Ishikawa (cell line): ENCODE data around the gene ALPG.

ENCODE experiments used
- CEBPB ChIP-seq: IDR thresholded peaks from 2 replicates; pipeline ENCODE4 v1.6.1; 2012
- CREB1 ChIP-seq: IDR thresholded peaks from 2 replicates; pipeline ENCODE4 v1.6.1; 2012; ENCODE audit warnings: low read depth
- EGR1 ChIP-seq: IDR thresholded peaks from 2 replicates; pipeline ENCODE4 v1.6.1; 2012
- EP300 ChIP-seq: IDR thresholded peaks from 2 replicates; pipeline ENCODE4 v1.6.1; 2012; ENCODE audit warnings: borderline replicate concordance
- FOXM1 ChIP-seq: IDR thresholded peaks from 2 replicates; pipeline ENCODE4 v1.6.1; 2012; ENCODE audit warnings: low read depth, borderline replicate concordance
- NFIC ChIP-seq: IDR thresholded peaks from 2 replicates; pipeline ENCODE4 v1.6.1; 2012
- RAD21 ChIP-seq: IDR thresholded peaks from 2 replicates; pipeline ENCODE4 v1.6.1; 2012; ENCODE audit warnings: low read depth
- TAF1 ChIP-seq: IDR thresholded peaks from 2 replicates; pipeline ENCODE4 v1.6.1; 2012; ENCODE audit warnings: low read depth, mild to moderate bottlenecking
- TCF12 ChIP-seq: IDR thresholded peaks from 2 replicates; pipeline ENCODE4 v1.6.1; 2012; ENCODE audit warnings: low read depth
- TEAD4 ChIP-seq: IDR thresholded peaks from 2 replicates; pipeline ENCODE4 v1.6.1; 2012
- YY1 ChIP-seq: IDR thresholded peaks from 2 replicates; pipeline ENCODE4 v1.6.1; 2012; ENCODE audit warnings: low read depth
- ZBTB7A ChIP-seq: IDR thresholded peaks from 2 replicates; pipeline ENCODE4 v1.6.1; 2012; ENCODE audit warnings: low read depth
- TF ChIP-seq, protein P1 (sequence below): IDR thresholded peaks from 2 replicates; pipeline ENCODE4 v1.6.1; 2012
- TF ChIP-seq, protein P2 (sequence below): IDR thresholded peaks from 2 replicates; pipeline ENCODE4 v1.6.1; 2012; ENCODE audit warnings: low read depth, mild to moderate bottlenecking
- TF ChIP-seq, protein P3 (sequence below): IDR thresholded peaks from 2 replicates; pipeline ENCODE4 v1.6.1; 2012

The ALPG gene

DNA sequence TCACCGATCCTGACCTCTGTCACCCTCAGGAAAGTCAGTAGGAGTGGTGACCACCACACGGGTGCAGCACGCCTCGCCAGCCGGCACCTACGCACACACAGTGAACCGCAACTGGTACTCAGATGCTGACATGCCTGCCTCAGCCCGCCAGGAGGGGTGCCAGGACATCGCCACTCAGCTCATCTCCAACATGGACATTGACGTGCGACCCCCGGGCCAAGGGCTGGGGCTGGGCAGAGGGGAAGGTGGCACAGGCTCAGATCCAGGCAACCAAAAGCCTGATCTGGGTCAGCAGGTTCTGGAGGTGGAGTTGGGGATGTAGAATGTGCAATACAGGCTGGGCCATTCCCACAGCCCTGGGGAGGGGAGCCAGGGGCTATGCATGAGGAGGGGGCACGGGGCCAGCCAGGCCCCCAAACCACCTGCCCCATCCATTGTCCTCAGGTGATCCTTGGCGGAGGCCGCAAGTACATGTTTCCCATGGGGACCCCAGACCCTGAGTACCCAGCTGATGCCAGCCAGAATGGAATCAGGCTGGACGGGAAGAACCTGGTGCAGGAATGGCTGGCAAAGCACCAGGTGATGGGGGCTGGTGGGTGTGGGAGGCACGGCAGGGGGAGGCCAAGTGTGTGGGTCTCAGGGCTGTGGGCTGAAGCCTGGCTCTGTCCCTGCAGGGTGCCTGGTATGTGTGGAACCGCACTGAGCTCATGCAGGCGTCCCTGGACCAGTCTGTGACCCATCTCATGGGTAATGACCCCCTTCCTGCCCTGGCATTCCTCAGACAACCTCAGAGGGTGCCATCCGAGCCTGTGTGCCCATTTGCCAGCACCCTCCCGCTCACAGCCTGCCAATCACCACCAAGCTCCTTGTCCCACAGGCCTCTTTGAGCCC is 50.7 kb downstream of the ALPG start:
- no peak for TF ChIP-seq EP300
- no peak for TF ChIP-seq TEAD4
- TF ChIP-seq RAD21 = no peak
- no peak for TF ChIP-seq TAF1
- TF ChIP-seq YY1 = no peak
- TF ChIP-seq, protein P1, sequence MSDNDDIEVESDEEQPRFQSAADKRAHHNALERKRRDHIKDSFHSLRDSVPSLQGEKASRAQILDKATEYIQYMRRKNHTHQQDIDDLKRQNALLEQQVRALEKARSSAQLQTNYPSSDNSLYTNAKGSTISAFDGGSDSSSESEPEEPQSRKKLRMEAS = no peak
- TF ChIP-seq TCF12 = no peak
- TF ChIP-seq, protein P2, sequence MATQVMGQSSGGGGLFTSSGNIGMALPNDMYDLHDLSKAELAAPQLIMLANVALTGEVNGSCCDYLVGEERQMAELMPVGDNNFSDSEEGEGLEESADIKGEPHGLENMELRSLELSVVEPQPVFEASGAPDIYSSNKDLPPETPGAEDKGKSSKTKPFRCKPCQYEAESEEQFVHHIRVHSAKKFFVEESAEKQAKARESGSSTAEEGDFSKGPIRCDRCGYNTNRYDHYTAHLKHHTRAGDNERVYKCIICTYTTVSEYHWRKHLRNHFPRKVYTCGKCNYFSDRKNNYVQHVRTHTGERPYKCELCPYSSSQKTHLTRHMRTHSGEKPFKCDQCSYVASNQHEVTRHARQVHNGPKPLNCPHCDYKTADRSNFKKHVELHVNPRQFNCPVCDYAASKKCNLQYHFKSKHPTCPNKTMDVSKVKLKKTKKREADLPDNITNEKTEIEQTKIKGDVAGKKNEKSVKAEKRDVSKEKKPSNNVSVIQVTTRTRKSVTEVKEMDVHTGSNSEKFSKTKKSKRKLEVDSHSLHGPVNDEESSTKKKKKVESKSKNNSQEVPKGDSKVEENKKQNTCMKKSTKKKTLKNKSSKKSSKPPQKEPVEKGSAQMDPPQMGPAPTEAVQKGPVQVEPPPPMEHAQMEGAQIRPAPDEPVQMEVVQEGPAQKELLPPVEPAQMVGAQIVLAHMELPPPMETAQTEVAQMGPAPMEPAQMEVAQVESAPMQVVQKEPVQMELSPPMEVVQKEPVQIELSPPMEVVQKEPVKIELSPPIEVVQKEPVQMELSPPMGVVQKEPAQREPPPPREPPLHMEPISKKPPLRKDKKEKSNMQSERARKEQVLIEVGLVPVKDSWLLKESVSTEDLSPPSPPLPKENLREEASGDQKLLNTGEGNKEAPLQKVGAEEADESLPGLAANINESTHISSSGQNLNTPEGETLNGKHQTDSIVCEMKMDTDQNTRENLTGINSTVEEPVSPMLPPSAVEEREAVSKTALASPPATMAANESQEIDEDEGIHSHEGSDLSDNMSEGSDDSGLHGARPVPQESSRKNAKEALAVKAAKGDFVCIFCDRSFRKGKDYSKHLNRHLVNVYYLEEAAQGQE = no peak
- TF ChIP-seq, protein P3, sequence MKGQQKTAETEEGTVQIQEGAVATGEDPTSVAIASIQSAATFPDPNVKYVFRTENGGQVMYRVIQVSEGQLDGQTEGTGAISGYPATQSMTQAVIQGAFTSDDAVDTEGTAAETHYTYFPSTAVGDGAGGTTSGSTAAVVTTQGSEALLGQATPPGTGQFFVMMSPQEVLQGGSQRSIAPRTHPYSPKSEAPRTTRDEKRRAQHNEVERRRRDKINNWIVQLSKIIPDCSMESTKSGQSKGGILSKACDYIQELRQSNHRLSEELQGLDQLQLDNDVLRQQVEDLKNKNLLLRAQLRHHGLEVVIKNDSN = no peak
- TF ChIP-seq ZBTB7A = no peak
- no peak for TF ChIP-seq NFIC
- TF ChIP-seq CEBPB = no peak
- TF ChIP-seq FOXM1 = no peak
- TF ChIP-seq CREB1 = no peak
- TF ChIP-seq EGR1 = no peak

DNA sequence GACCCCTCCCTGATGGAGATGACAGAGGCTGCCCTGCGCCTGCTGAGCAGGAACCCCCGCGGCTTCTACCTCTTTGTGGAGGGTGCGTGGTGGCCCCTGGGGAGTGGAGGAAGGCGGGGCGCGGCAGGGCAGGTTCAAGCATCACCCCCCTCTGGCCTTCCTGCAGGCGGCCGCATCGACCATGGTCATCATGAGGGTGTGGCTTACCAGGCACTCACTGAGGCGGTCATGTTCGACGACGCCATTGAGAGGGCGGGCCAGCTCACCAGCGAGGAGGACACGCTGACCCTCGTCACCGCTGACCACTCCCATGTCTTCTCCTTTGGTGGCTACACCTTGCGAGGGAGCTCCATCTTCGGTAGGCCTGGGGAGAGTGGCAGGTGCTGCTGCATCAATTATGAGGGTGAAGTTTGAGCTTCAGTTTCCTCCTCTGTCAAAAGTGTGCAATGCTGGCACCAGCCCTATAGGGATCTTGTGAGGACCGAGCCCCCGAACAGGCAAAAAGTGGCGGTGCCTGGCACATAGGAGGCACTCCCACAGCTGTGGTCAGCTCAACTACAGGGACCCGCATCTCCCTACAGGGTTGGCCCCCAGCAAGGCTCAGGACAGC is 51.5 kb downstream of the ALPG start:
- TF ChIP-seq RAD21 (no peak), TCF12 (no peak), ZBTB7A (no peak), FOXM1 (no peak), CREB1 (no peak)
- TF ChIP-seq, protein P1 = no peak
- TF ChIP-seq, protein P3 = no peak
- TF ChIP-seq, protein P2 = no peak

DNA sequence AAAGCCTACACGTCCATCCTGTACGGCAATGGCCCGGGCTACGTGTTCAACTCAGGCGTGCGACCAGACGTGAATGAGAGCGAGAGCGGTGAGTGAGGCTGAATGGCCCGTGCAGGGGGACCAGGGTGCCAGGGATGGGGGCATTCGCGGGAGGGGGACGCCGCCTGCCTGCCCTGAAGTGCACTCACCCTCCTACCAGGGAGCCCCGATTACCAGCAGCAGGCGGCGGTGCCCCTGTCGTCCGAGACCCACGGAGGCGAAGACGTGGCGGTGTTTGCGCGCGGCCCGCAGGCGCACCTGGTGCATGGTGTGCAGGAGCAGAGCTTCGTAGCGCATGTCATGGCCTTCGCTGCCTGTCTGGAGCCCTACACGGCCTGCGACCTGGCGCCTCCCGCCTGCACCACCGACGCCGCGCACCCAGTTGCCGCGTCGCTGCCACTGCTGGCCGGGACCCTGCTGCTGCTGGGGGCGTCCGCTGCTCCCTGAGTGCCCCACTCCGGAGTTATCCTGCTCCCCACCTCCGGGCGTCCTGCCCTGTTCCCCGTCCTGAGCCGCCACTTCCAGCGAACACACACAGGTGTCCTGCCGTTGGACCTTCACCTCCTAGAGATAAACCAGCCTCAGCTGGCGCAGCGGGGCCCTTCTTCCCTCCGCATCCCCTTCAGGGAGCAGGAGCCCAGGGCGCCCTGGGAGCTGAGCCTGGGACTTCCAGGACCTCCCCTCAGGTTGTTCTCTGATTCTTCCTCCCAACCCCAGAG is 52.2 kb downstream of the ALPG start:
- TF ChIP-seq ZBTB7A = no peak
- TF ChIP-seq, protein P2 = no peak
- no peak for TF ChIP-seq EGR1
- no peak for TF ChIP-seq TCF12
- TF ChIP-seq YY1 = no peak
- TF ChIP-seq, protein P3 = no peak
- no peak for TF ChIP-seq EP300
- TF ChIP-seq RAD21 = no peak
- no peak for TF ChIP-seq FOXM1
